ENCODE data around the gene OPCML.

DNA sequence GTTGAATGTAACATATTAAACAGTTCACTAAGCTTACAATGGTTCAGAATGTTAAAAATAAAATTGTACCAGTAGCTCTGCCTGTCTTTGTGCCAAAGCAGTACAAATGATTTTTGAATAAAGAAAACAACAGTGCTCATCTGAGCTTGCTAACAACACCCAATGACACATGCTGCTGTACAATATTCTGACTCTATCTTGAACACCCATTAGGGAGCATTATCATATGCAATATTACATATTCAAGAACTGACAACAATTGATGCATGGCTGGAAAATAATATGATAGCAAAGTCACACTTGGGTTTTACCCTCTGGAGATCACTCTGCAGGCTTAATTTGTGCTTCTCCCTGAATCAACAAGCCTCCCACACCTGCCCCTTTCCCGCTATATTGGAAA is 953.7 kb downstream of the OPCML start:
- no peak for TF ChIP-seq POLR2AphosphoS5 (IDR thresholded peaks at IDR 0.05)
- TF ChIP-seq TAF1 (IDR thresholded peaks at IDR 0.05; ENCODE audit: low read depth), result no peak
- no peak for TF ChIP-seq EP300 (conservative IDR thresholded peaks at IDR 0.05; ENCODE audit: poor library complexity, severe bottlenecking)
- no peak for TF ChIP-seq REST (IDR thresholded peaks at IDR 0.05; ENCODE audit: borderline replicate concordance)
- TF ChIP-seq CTCF (IDR thresholded peaks at IDR 0.05; ENCODE audit: poor library complexity, severe bottlenecking), result no peak
- no peak for TF ChIP-seq EZH2 (IDR thresholded peaks at IDR 0.05; ENCODE audit: borderline replicate concordance, insufficient read depth, low read length, poor library complexity, severe bottlenecking)
